ENCODE data around the gene MRPL53.

MRPL53 gene

DNA sequence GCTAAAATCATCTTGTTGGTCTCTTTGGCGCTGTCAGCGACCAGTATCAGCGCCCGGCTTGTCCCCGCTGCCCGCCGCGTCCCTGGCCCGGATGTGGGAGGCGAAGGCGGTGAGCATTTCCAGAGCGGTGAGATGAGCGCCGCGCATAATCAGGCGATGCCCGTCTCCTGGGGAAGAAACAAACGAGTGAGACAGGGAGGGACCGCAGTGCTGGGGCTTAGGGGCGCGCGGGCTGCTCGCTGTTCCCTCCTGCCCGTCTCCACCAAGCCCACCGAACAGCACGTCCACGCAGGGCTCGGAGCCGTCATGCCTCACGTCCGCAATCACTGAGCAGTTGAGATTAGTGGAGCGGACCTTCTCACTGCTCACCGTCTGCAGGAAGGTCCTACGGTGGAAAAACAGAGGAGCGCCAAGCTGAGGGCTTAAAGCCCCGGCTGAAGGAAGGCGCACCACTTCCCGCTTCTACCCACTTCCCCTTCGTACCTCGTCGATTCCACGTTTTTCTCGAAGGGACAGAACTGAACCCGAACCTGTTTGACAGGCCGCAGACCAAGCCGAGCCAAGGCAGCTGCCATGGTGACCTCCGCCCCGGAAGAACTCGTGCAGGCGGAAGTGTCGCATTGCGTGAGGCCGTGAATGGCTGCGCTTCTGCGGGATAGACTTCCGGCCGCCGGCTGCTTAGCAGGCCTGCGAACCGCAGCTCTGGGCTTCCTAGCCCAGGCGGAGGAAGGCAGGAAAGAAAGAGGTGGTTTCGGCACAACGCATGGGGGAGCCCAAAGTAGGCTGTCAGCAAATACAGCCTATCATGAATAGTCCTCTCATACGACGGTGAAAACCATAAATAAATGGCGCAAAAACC lies at the start of gene MRPL53:
Gene MRPL53, minus strand, starts transcription at position 595 of the 859 bp plus-strand sequence. Its CDS starts 20 bp downstream, at position 575.
- peak; percentile 96 for DNase-seq

DNA sequence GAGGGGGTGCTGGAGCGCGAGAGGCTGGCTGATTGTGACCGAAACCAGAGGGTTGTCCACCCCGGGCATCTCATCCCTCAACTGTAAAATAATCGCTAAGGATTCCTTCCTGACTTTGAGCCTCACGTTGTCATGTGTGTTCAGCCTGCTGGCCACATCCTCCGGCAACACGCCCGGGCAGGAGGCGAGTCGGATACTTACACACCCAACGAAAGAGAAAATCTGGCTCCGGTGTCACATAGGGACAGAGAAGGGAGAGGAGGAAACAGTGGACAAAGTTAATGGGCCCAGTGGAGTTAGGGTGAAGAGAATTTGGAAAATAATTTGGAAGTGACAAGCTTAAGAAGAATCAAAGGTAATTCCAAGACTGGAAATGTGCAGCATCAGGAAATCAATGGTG lies 44.2 kb upstream of the MRPL53 start:
- no peak for DNase-seq

DNA sequence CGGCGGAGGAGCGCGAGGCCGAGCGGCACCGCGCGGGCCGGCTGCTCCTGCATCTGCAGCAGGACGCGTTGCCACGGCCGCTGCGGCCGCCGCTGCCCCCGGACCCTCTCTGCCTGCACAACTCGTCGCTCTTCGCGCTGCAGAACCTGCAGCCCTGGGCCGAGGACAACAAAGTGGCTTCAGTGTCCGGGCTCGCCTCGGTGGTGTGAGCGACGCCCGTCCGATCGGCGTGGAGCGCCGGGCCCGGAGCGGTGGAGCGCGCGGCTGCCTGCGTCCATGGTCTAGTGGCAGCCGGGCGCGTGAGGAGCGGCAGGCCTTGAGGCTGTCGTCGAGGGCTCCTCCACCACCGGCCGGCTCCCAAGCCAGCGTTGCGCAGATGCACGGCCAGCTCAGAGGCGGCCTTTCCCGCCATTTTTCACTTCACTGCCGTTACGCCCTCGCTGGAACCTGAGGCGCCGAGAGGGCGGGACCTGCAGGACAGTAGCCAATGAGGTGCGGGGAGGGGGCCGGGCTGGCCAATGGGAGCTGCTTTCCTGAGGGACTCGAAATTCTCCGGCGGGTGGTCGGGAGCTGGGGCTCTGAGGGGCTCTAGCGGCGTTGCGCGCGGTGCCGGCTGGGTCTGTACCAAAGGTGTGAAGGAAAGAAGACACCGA lies 43.6 kb upstream of the MRPL53 start:
- peak; percentile 80 for DNase-seq

GRCh38 chr2:74515271-74515980 lies 42.9 kb upstream of the MRPL53 start:
- no peak for DNase-seq

- no peak for DNase-seq
These were observed 42.1 kb upstream of the MRPL53 start, which contains the start of gene TLX2 for GRCh38 chr2:74514368-74515270. Gene TLX2 (plus strand): TSS chr2:74514450. CDS start chr2:74514807, 357 bp downstream.

DNA sequence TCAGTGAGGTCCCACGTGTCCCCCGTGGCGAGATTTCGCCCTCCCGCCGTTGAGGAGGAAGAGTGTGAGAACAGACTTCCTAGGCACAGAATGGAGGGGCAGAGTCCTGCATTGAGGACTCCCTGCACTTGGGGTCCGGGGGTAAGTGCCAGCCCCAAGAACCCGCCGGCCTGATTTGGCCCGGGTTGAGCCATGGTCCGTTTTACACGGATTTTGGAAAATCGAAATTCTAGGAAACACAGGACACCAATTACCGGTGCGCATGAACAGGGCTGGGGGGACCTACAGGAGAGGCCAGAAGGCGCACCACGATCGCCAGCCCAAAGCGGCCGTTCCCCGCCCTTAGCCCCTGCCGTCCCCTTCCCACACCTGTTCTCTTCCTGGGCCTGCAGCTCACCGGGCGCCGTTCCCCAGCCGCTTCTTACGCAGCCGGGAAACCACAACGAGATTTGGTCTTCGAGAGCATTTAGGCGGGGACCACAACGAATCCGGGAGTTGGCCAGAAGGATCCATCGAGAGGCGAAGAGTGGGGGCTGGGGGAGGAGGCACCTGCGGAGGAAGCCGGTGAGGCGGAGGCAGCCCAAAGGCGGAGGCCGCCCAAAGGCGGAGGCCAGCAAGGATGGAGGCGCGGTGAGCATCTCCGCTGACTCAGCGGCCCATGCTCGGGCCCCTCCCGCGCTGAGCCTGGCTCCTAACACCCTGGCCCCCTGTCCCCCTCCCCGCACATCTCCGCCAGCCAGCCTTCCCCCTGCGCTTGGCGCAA lies 41.3 kb upstream of the MRPL53 start:
- DNase-seq, result no peak

DNA sequence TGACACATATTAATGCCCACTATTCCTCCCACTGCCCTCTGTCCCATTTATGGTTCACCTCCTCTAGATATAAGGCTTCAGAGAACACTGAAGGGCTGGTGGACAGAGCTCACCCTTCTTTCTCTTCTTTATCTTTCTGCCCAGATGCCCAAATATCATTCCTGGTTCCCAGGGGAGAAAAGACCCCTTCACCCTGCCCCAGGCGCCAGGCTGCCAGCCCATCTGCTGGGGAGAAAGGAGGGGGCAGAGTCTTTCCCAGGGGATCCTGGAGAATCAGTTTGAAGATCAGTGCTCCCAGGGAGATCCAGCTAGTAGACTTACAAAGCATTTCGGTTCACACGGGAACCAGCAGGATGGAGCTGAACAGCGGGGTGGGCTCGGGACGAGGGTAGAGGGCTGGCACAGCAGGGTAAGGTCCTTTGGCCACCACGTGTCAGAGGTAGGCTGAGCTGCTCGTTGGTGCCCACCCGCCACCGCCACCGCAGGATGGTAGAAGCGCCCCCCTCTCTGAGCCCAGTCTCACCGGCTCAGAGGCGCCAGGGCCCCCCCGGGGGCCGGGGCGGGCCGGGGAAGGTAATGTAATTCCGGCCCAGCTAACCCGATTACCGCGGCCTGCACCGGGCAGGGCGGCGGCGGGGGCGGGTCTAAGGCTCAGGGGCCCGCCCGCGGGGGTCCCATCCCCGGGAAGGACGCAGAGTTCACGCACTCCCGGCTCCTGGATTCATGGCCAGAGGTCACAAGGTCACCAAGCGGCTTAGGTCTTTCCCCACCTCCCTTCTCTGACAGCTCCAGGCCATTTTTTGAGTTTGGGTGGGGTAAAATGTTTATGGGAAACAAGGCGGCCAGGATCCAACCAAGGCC lies 40.5 kb upstream of the MRPL53 start:
- no peak for DNase-seq

DNA sequence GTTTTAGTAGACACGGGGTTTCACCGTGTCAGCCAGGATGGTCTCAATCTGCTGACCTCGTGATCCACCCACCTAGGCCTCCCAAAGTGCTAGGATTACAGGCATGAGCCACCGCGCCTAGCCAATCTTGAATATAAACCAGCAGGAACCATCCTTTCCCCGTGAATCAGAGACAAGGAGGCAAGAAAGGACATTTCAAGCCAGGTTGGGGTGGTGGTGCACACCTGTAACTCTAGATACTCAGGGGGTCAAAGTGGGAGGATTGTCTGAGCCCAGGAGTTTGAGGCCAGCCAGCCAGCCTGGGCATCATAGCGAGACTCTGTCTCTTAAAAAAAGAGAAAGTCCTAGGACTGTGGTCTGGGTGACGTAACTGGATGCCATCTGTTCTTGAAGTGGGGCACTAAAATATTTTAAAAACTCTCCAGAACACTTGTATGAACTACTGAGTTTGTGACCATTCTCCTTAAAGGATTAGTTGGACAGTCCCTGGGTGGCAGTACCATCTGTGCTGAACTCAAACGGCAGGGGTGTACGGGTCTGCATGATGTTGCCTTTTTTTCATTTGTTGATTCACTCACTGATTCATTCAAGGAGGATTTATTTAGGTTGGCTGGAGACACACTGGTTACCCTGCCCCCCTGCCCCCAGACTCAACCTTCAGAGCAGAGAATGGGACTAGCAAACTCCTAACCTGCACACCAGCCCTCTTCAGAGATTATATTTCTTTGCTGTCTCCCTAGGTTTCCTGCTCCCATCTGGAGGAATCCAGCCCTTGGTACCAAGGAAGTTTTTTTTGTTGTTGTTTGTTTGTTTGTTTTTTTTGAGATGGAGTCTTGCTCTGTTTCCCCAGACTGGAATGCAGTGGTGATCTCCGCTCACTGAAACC lies 38.9 kb upstream of the MRPL53 start:
- no peak for DNase-seq

GRCh38 chr2:74510272-74510671 lies 37.8 kb upstream of the MRPL53 start:
- DNase-seq, result no peak

DNA sequence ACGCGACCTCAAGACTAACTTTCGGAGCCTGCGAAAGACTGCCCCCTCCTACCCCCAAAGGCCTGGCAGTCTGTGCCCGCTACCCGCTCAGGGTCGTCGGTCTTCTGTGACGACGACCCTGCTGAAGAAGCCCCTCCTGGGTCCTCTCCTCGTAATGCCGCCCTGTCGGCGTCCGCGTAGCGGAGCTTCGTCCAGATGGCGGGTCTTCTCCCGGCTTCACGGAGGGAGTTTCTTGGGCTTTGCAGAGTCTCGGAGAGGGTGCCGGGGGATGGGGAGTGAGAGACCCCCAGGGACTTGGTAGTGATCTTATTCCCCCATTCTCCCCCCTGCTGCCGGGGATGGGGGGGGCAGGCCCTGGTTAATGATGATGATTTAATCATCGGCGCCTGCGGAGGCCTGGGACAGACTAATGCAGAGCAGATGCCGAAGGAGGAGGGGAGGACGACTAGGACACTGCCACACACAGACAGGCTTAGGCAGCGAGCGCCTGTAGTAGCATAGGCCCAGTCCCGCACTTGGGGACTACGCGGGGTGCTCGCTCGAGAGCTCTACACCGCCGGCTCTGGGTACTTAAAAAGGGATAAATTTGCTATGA lies 35.5 kb upstream of the MRPL53 start:
- peak; percentile 57 for DNase-seq

DNA sequence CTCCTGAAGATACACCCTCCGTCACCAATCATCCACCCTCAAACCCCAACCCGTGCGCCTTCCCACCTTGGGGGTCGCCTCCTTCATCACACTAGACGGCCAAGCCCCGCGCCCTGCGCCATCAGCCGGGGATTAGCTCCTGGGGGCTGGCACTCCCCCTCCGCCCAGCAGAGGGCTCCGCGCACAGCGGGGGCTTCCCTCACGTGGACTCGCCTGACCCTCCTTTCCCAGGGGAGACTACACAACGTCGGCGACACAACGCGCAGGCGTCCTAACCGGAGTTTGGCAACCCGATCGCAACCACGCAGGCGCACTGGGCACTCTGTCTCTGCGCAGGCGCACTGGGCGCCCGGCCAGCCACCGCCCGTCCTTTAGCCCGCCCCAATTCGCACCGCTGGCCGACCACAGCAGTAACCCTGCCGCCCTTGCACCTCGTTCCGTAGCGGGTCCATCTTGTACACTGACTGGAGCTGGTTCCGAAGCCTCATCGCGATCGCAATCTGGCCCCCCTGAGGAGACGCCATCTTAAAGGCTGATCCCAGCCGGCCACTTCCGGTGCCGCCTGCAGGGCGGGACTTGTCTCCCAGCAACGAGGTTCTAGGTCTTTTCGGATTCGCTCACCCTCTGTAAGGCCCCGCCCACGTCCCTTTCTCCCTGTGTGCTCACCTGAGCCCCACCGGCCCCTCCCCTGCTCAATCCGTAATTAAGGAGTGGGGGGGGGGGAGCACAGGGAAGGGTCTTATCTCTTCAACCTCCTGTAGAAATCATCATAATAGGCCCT lies 34.9 kb upstream of the MRPL53 start, which contains the start of gene PCGF1:
Gene PCGF1, minus strand, starts transcription at position 551 of the 781 bp plus-strand sequence. Its CDS starts 27 bp downstream, at position 524.
- peak; percentile 99 for DNase-seq

GRCh38 chr2:74505448-74506246 lies 33.2 kb upstream of the MRPL53 start:
- DNase-seq, result no peak

- DNase-seq, result no peak
These were observed 32.1 kb upstream of the MRPL53 start for GRCh38 chr2:74504591-74504990.

DNA sequence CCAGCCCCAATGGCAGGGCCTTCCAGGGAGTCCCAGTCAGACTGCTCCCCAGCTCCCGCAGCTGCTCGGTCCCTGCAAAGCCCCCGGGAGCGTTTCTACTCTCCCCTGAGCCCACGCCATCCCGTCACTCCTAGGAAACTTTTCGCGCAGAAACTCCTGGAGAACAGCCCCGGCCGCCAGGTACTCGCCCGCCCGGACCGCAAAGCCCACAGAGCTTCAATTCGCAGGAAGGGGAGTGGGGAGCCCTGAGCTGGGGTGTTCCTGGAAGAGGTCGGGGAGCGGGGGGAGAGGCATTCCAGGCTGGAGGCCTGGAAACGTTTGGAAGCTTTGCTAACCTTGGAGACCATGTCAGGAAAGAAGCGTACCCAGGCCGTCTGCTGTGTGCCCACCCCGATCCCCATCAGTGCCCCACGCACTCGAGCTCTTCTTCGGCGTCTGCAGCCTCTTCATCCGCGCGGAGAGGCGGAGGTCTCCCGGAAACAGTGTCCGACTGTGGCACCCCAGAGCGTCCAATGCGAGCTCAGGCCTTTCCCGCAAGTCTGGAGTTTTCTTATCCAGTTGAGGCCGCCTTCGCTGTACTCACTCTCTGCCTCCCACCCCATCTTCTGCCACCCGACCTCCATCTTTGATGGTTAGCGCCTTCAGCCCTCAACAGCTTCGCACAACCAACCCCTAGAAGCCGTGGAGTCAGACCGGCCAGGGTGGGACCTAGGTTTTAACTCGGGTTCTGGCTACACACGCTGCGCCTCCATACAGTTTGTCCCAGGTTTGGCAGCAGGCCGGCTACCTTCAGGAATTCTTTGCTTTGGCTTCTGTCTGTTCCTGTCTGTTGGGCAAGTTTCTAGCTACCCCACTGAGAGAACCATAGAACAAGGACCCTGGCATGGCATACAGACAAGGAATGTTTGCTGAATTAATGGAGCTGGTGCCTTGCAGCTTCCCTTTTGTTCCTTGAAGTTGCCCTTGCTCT lies 31.3 kb upstream of the MRPL53 start:
- DNase-seq, result no peak

- peak; percentile 80 for DNase-seq
These were observed 30.4 kb upstream of the MRPL53 start for GRCh38 chr2:74502720-74503505.
